ENCODE data around the gene FGF5. TPM values are rescaled to one million over a fixed set of nuclear protein-coding genes. Genes with fewer than 3 reads are reported as not detected.

The FGF5 gene
- total RNA-seq, 1 experiment from 2014 or later: not detected

DNA sequence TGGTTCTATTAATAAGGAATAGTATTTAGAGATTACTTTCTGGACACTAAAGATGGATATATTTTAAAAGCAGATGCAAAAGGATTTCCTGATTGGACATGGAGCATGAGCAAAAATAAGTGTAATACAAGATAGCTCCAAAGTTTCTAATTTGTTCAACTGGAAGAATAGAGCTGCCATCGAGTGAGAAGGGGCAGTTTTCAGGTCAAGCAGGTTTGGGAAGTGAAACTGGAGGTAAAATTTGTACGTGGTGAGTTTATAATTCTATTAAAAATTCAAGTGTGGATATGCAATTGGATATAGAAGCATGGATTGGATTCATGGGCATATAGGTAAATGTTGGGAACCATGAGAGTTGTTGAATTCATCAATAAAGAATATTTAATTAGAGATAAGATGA is 37.3 kb upstream of the FGF5 start:
- no peaks in the 10 kb centered on the region for H4K20me1 ChIP-seq (ENCODE audit: insufficient read depth)
- H3K79me2 ChIP-seq (ENCODE audit: insufficient read depth, low read length): no peaks in the 10 kb centered on the region
- BruUV-seq (replicated peaks): no TSS peak
- no peak overlapping the region for H3K9ac ChIP-seq (ENCODE audit: low read length)
- RAD21 ChIA-PET (ENCODE audit: low non-redundant PET in 1 of 2, low total read pairs in 2 of 2, uncharacterized antibody in 2 of 2, unreplicated experiment in 2 of 2): no interaction called here
- peaks cover 86% of the 10 kb centered on the region for H3K27me3 ChIP-seq (ENCODE audit: insufficient read depth, low read length)
- no peaks in the 10 kb centered on the region for H3K36me3 ChIP-seq (ENCODE audit: control insufficient read depth in 1 of 2, insufficient read depth in 2 of 2, low read length in 2 of 2)
- H3K27ac ChIP-seq (ENCODE audit: low read depth, low read length): no peak overlapping the region
- H3K4me1 ChIP-seq (ENCODE audit: control insufficient read depth in 1 of 2, insufficient read depth in 2 of 2, low read length in 2 of 2): no peaks in the 10 kb centered on the region
- CTCF ChIA-PET: interaction anchor here (1.0 to 1.2 kb wide), 2 partner anchors 8 to 94 kb away, joined by 3 read pairs; no protein-coding TSS in a partner anchor
- TF ChIP-seq, protein P1, sequence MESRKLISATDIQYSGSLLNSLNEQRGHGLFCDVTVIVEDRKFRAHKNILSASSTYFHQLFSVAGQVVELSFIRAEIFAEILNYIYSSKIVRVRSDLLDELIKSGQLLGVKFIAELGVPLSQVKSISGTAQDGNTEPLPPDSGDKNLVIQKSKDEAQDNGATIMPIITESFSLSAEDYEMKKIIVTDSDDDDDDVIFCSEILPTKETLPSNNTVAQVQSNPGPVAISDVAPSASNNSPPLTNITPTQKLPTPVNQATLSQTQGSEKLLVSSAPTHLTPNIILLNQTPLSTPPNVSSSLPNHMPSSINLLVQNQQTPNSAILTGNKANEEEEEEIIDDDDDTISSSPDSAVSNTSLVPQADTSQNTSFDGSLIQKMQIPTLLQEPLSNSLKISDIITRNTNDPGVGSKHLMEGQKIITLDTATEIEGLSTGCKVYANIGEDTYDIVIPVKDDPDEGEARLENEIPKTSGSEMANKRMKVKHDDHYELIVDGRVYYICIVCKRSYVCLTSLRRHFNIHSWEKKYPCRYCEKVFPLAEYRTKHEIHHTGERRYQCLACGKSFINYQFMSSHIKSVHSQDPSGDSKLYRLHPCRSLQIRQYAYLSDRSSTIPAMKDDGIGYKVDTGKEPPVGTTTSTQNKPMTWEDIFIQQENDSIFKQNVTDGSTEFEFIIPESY (IDR thresholded peaks at IDR 0.05; ENCODE audit: extremely low read depth, insufficient replicate concordance, low read length): no peak
- no peak for TF ChIP-seq POLR2AphosphoS5 (IDR thresholded peaks at IDR 0.05; ENCODE audit: low read depth, low read length)
- no peak for TF ChIP-seq CBX3 (IDR thresholded peaks at IDR 0.05; ENCODE audit: low read depth)
- TF ChIP-seq SIN3A (IDR thresholded peaks at IDR 0.05; ENCODE audit: low read depth): no peak
- no peak for TF ChIP-seq EZH2 (IDR thresholded peaks at IDR 0.05)
- no peak for TF ChIP-seq POLR2A (IDR thresholded peaks at IDR 0.05; ENCODE audit: borderline replicate concordance, extremely low read depth, insufficient read depth, insufficient read length)
- TF ChIP-seq JUND (IDR thresholded peaks at IDR 0.05): no peak
- TF ChIP-seq, protein P2, sequence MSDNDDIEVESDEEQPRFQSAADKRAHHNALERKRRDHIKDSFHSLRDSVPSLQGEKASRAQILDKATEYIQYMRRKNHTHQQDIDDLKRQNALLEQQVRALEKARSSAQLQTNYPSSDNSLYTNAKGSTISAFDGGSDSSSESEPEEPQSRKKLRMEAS (IDR thresholded peaks at IDR 0.05): no peak
- no peak for TF ChIP-seq SP1 (IDR thresholded peaks at IDR 0.05; ENCODE audit: low read depth)
- no peak for TF ChIP-seq ELF1 (IDR thresholded peaks at IDR 0.05; ENCODE audit: borderline replicate concordance, low read depth)
- TF ChIP-seq EZH2phosphoT487 (IDR thresholded peaks at IDR 0.05; ENCODE audit: borderline replicate concordance): no peak
- no peak for TF ChIP-seq TCF7L2 (IDR thresholded peaks at IDR 0.05; ENCODE audit: borderline replicate concordance, extremely low read depth, insufficient read depth, insufficient read length)
- TF ChIP-seq, protein P3, sequence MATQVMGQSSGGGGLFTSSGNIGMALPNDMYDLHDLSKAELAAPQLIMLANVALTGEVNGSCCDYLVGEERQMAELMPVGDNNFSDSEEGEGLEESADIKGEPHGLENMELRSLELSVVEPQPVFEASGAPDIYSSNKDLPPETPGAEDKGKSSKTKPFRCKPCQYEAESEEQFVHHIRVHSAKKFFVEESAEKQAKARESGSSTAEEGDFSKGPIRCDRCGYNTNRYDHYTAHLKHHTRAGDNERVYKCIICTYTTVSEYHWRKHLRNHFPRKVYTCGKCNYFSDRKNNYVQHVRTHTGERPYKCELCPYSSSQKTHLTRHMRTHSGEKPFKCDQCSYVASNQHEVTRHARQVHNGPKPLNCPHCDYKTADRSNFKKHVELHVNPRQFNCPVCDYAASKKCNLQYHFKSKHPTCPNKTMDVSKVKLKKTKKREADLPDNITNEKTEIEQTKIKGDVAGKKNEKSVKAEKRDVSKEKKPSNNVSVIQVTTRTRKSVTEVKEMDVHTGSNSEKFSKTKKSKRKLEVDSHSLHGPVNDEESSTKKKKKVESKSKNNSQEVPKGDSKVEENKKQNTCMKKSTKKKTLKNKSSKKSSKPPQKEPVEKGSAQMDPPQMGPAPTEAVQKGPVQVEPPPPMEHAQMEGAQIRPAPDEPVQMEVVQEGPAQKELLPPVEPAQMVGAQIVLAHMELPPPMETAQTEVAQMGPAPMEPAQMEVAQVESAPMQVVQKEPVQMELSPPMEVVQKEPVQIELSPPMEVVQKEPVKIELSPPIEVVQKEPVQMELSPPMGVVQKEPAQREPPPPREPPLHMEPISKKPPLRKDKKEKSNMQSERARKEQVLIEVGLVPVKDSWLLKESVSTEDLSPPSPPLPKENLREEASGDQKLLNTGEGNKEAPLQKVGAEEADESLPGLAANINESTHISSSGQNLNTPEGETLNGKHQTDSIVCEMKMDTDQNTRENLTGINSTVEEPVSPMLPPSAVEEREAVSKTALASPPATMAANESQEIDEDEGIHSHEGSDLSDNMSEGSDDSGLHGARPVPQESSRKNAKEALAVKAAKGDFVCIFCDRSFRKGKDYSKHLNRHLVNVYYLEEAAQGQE (IDR thresholded peaks at IDR 0.05; ENCODE audit: low read depth): no peak
- TF ChIP-seq, protein P4, sequence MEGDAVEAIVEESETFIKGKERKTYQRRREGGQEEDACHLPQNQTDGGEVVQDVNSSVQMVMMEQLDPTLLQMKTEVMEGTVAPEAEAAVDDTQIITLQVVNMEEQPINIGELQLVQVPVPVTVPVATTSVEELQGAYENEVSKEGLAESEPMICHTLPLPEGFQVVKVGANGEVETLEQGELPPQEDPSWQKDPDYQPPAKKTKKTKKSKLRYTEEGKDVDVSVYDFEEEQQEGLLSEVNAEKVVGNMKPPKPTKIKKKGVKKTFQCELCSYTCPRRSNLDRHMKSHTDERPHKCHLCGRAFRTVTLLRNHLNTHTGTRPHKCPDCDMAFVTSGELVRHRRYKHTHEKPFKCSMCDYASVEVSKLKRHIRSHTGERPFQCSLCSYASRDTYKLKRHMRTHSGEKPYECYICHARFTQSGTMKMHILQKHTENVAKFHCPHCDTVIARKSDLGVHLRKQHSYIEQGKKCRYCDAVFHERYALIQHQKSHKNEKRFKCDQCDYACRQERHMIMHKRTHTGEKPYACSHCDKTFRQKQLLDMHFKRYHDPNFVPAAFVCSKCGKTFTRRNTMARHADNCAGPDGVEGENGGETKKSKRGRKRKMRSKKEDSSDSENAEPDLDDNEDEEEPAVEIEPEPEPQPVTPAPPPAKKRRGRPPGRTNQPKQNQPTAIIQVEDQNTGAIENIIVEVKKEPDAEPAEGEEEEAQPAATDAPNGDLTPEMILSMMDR (IDR thresholded peaks at IDR 0.05 in 2 of 3, conservative IDR thresholded peaks at IDR 0.05 in 1 of 3; ENCODE audit: borderline replicate concordance in 1 of 3, insufficient read depth in 1 of 3, low read depth in 2 of 3, low read length in 2 of 3): no peak
- no peak for TF ChIP-seq SRF (IDR thresholded peaks at IDR 0.05; ENCODE audit: low read depth)
- TF ChIP-seq RAD21 (IDR thresholded peaks at IDR 0.05; ENCODE audit: low read depth): no peak
- H3K9me3 ChIP-seq (ENCODE audit: control insufficient read depth in 1 of 2, insufficient read depth in 1 of 2, low read depth in 1 of 2, low read length in 2 of 2): no peaks in the 10 kb centered on the region
- H2AFZ ChIP-seq (ENCODE audit: low read depth, low read length, poor library complexity, severe bottlenecking): no peak overlapping the region
- no peak overlapping the region for H3K4me2 ChIP-seq (ENCODE audit: low read length)
- POLR2A ChIA-PET: no interaction called here
- no peak overlapping the region for H3K4me3 ChIP-seq (replicated peaks in 1 of 2; ENCODE audit: low read depth in 1 of 2, low read length in 2 of 2)
- ATAC-seq: no peak
- DNase-seq (ENCODE audit: low read depth, low spot score): no peak
- intact Hi-C loops (cut with micrococcal nuclease): loop anchor here (10.0 kb wide), 1 partner anchor 826 kb away; no protein-coding TSS in a partner anchor
- H3K9me2 ChIP-seq (ENCODE audit: insufficient read depth): no peaks in the 10 kb centered on the region
